Kidney capillary endothelial cell (primary cell): ENCODE measurements around the gene HDGFL1.

Experiments
- DNase-seq: peaks from one replicate; pipeline ENCODE4 v3.0.0-alpha.2; 2018; ENCODE audit warnings: low spot score

HDGFL1 gene

DNA sequence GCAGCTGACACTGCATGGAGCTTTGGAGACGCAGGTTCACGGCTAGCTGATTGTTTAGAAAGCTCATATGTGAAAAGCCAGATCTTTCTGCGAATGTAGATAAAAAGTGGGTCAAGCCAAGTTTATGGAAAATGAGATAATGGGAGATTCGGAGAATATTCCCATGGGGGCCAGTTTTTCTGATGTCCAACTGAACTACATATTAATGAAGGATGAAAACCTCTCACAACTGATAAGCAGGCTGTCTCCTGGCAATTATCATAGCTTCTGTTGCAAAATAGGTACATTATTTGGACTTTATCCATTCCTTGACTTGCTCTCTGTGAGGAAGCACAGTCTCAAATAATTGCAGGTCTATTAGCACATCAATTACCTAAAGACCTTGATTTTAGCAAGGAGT is 21.1 kb downstream of the HDGFL1 start:
- DNase-seq = no peak

DNA sequence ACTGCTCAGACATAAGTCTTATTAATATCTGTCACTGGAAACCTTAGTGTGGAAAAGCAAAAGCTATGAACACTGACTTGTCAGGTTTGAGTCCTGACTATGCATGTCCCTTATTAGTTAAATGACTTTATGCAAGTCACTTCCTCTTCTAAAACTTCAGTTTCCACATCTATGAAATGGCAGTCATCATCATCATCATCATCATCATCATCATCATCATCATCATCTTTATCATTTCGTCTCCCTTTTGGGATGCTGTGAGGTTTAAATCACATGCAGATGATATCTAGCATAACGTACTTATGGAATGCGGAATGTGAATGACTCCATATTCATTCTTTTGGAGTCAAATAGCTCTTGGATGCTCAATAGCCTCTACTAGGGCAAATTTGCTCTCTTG is 24.5 kb downstream of the HDGFL1 start:
- DNase-seq = no peak

DNA sequence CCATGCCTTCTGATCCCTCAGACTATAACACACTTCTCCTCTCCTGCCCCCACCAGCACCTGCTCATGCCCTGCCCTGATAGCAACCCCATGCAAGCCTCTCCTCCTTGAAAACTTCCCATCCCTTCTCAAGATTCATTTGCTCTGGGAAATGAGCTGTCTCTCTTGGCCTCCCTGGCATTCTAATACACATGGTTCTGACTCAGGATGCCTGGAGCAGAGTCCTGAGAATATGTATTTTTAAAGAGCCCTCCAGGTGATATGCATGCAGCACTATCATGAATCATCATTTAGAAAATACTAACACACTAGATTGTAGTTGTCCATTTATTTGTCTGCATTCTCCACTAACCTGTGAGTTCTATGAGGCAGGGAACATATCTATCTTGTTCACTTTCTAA is 26.6 kb downstream of the HDGFL1 start:
- DNase-seq = no peak

DNA sequence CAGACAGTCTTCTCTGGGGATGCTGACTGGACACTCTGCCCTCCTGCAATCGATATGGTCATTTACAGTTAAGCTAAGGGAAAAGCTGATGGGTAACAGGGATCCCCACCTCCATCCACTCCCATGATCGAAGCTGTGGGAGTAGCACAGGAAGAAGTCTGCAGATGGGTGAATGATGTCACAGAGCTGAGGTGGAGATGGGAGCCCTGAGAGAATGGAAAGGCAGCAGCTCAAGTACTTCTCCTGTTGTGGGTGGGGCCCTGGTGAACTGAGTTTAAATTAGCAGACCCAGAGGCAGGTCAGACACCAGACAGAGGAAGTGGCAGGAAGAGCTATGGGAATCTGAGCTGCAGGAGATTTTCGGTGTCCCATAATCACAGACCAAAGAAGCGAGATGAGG is 29.0 kb downstream of the HDGFL1 start:
- no peak for DNase-seq

GRCh38 chr6:22600059-22600458 is 30.7 kb downstream of the HDGFL1 start:
- no peak for DNase-seq

DNA sequence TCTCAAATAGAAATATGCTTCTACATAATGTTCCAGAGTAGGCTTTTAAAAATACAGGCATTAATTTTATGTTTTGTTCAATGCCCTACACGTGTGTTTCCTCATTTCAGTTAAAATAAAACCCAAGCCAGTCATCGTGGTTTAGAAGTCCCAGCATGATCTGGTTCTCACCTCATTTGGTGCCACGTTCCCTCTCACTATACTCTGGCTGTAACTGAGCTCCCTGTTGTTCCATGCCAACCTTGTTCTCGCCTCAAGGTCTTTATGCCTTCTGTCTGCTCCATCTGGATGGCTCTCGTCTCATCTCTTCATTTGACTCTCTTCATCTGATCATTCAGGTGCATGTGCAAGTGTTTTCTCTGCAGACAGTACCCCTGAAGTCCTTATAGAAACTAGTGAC is 32.6 kb downstream of the HDGFL1 start:
- DNase-seq = no peak

- DNase-seq = no peak
Observed at GRCh38 chr6:22605736-22606135, 36.4 kb downstream of the HDGFL1 start.

DNA sequence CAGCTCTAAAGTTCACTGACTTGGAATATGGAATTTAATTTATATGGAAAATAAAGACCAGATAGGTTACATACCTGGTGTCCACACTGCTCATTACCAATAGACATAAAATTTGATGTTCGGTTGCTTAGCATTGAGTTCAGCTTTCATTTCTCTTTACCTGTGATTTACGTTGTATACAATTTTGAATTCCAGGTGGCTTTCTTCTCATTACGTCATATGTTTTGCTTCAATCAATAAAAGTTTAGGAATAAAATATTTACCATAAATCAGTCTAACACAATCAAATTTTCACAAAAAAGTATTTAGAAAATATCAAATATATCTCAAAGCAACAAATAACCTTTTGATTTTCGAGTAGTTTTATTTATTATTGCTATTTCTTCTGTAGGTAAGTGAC is 40.8 kb downstream of the HDGFL1 start:
- no peak for DNase-seq

DNA sequence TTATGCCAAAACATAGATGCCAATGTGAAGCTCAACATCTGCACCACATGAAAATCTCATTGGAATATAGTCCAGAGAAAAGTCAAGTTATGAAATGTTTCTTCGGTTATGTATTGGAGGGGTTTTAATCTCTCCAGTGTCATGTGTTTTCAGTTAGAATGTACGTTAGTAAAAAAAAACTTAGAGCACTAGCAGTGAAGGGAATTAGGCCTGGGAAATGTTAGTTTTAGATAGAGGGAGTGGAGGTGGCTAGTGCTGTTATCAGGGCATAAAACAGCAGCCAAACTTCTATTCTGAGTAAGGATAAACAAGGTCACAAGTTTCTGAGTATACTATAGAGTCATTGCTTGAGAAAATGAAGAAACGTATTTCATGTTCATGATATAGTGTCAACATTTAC is 42.9 kb downstream of the HDGFL1 start:
- DNase-seq = no peak

DNA sequence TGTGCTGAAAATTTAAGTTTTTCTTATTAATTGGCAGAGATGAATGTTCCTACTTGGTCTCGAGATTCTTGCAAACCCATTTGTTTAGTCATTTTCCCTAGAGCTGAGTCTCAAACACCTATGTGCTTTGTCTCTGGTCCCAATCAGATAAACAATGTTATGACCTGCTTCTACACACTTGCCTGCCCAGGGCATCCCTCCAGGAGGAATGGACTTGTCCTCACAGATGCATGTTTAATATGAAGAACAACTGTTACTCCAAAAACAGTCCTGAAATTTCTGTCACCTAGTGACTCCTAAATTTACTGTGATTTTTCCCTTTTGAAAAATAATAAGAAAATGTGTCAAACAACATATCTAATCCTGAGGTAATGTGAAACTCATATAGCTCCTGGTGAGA is 43.7 kb downstream of the HDGFL1 start:
- no peak for DNase-seq

GRCh38 chr6:22613695-22614094 is 44.3 kb downstream of the HDGFL1 start:
- DNase-seq = peak; percentile 98

- DNase-seq = peak; percentile 16
Observed at GRCh38 chr6:22614547-22614946, 45.2 kb downstream of the HDGFL1 start.

DNA sequence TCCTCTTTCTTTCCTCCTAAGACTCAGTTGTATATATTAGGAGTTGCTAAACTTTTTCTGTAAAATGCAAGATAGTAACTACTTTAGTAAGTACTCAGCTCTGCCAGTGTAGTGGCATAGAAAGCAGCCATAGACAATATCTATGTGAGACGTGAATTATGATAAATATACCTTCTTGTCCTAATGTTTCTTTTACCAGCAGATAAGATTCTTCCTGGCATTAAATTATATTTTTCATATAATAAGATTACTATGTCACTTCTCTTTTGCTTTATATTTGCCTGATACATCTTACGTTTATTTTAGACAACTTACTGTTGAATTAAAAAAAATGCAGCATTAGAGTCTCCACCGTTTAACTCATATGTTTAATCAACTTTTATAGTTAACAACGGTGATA is 51.7 kb downstream of the HDGFL1 start:
- DNase-seq = no peak
